HepG2 (cell line): ENCODE results near the gene NDEL1. TPM values are rescaled to one million over a fixed set of nuclear protein-coding genes. Genes with fewer than 3 reads are reported as not detected.
A peak's percentile ranks its signal among the peaks of the same experiment; 100 is the strongest.

Experiments
- ATAC-seq: fragments of 200-7000 bp; cut with Tn5 transposase; 3 replicates; pipeline ENCODE4 v1.9.1; 2020; ENCODE audit warnings: mild to moderate bottlenecking, moderate library complexity
- BruUV-seq: library from RNA; stranded (reverse); fragments of 400-500 nt; replicated peaks from 2 replicates; lab custom pipeline; 2021; lab: Mats Ljungman, UMichigan
- CTCF ChIA-PET: fragments of 300-600 bp; formaldehyde crosslinking; extraction: SDS; loops from one replicate; lab custom pipeline; 2021; ENCODE audit warnings: low total read pairs, inconsistent platforms, low intra/inter-chr PET ratio; lab: Yijun Ruan, JAX
- POLR2A ChIA-PET: fragments of 350-600 bp; sonication (Branson Sonifier 250); formaldehyde crosslinking; loops from one replicate; lab custom pipeline; 2020; ENCODE audit warnings: antibody characterized with exemption, inconsistent platforms; lab: Yijun Ruan, JAX
- DNase-seq: peaks from one replicate; pipeline ENCODE4 v3.0.0-alpha.2; 2015; ENCODE audit warnings: low spot score
- FAIRE-seq: peaks from 3 replicates; lab custom pipeline; 2011; peaks lifted over from hg19 to GRCh38; lab: Jason Lieb, UNC
- H2AFZ ChIP-seq: one replicate; pipeline ENCODE4 v1.6.1; 2011; ENCODE audit warnings: low read length, inconsistent platforms
- H3K27ac ChIP-seq: fragments of 300-600 bp; 3 replicates; pipeline ENCODE4 v1.8.0; 2011; ENCODE audit warnings: mixed run types, mild to moderate bottlenecking, mixed read lengths, low read length, inconsistent platforms; ENCODE audit not compliant: insufficient read depth; ENCODE audit errors: extremely low read length
- H3K27me3 ChIP-seq, 2 experiments: fragments of 200-600 bp in 1 of 2; 2 replicates in 1 of 2; 3 replicates in 1 of 2; pipeline versions ENCODE4 v1.6.0 to v1.8.0; 2011; ENCODE audit warnings: low read length in 2 of 2, mild to moderate bottlenecking in 2 of 2, moderate library complexity in 2 of 2, inconsistent platforms in 1 of 2; ENCODE audit not compliant: insufficient read depth in 2 of 2, control insufficient read depth in 1 of 2
- H3K36me3 ChIP-seq, 2 experiments: fragments of 200-600 bp in 1 of 2; replicated peaks in 1 of 2; 2 replicates in 1 of 2; 3 replicates in 1 of 2; pipeline versions ENCODE4 v1.5.1 to v1.8.0; 2011; ENCODE audit warnings: low read length in 2 of 2, inconsistent platforms in 1 of 2; ENCODE audit not compliant: insufficient read depth in 2 of 2, control insufficient read depth in 1 of 2
- H3K4me1 ChIP-seq: 2 replicates; pipeline ENCODE4 v1.5.1; 2012; ENCODE audit warnings: low read length, inconsistent platforms; ENCODE audit not compliant: insufficient read depth
- H3K4me2 ChIP-seq: 2 replicates; pipeline ENCODE4 v1.6.0; 2011; ENCODE audit warnings: low read depth, low read length, inconsistent platforms
- H3K4me3 ChIP-seq, 3 experiments: fragments of 200-600 bp in 1 of 3; sonication (generic), shearing (Covaris generic) in 1 of 3; replicated peaks in 1 of 3; 2 replicates each; pipeline ENCODE4 v1.5.1; 2011 to 2016; ENCODE audit warnings: low read length in 3 of 3, inconsistent platforms in 2 of 3, low read depth in 2 of 3, mild to moderate bottlenecking in 2 of 3, control low read depth in 1 of 3, mixed read lengths in 1 of 3; ENCODE audit not compliant: insufficient read depth in 1 of 3
- H3K79me2 ChIP-seq: one replicate; pipeline ENCODE4 v1.6.1; 2011; ENCODE audit warnings: low read length, inconsistent platforms; ENCODE audit not compliant: insufficient read depth
- H3K9ac ChIP-seq: 2 replicates; pipeline ENCODE4 v1.6.0; 2011; ENCODE audit warnings: mild to moderate bottlenecking, low read depth, low read length, inconsistent platforms; ENCODE audit not compliant: insufficient read depth
- H3K9me3 ChIP-seq: 2 replicates; pipeline ENCODE4 v1.5.1; 2012; ENCODE audit warnings: mild to moderate bottlenecking, low read length
- H4K20me1 ChIP-seq: 2 replicates; pipeline ENCODE4 v1.6.0; 2011; ENCODE audit warnings: inconsistent platforms, mild to moderate bottlenecking, low read length, moderate library complexity; ENCODE audit not compliant: insufficient read depth
- FOSL2 ChIP-seq: sonication (generic); formaldehyde crosslinking; IDR thresholded peaks from 2 replicates; pipeline ENCODE4 v1.4.0; 2020; ENCODE audit warnings: missing genetic modification reagents
- HOXA3 ChIP-seq: sonication (generic); formaldehyde crosslinking; IDR thresholded peaks from 2 replicates; pipeline ENCODE4 v1.5.0; 2020; ENCODE audit warnings: missing genetic modification reagents
- HOXD1 ChIP-seq: sonication (generic); formaldehyde crosslinking; IDR thresholded peaks from 2 replicates; pipeline ENCODE4 v1.5.0; 2020; ENCODE audit warnings: missing genetic modification reagents
- NFIB ChIP-seq: sonication (generic); formaldehyde crosslinking; IDR thresholded peaks from 2 replicates; pipeline ENCODE4 v1.9.0; 2021; ENCODE audit warnings: missing genetic modification reagents, mild to moderate bottlenecking, borderline replicate concordance
- PATZ1 ChIP-seq: sonication (generic); formaldehyde crosslinking; IDR thresholded peaks from 2 replicates; pipeline ENCODE4 v1.4.0; 2020; ENCODE audit warnings: missing genetic modification reagents
- PPARG ChIP-seq: conservative IDR thresholded peaks from 2 replicates; pipeline ENCODE4 v1.6.1; 2016; ENCODE audit warnings: missing biosample characterization, missing genetic modification reagents
- RCOR2 ChIP-seq: IDR thresholded peaks from 2 replicates; pipeline ENCODE4 v1.6.1; 2016; ENCODE audit warnings: missing biosample characterization, missing genetic modification reagents
- SAP130 ChIP-seq: IDR thresholded peaks from 2 replicates; pipeline ENCODE4 v1.6.1; 2016; ENCODE audit warnings: low read depth
- TEAD2 ChIP-seq: sonication (generic); formaldehyde crosslinking; IDR thresholded peaks from 2 replicates; pipeline ENCODE4 v1.9.0; 2021; ENCODE audit warnings: missing genetic modification reagents
- ZBTB3 ChIP-seq: sonication (generic); formaldehyde crosslinking; IDR thresholded peaks from 2 replicates; pipeline ENCODE4 v1.4.0; 2020; ENCODE audit warnings: low read depth, mild to moderate bottlenecking, moderate library complexity, missing genetic modification reagents, borderline replicate concordance
- ZNF777 ChIP-seq: sonication (generic); formaldehyde crosslinking; IDR thresholded peaks from 2 replicates; pipeline ENCODE4 v1.4.0; 2020; ENCODE audit warnings: missing genetic modification reagents
- ZSCAN21 ChIP-seq: sonication (generic); formaldehyde crosslinking; IDR thresholded peaks from 2 replicates; pipeline ENCODE4 v1.8.0; 2022; ENCODE audit warnings: mild to moderate bottlenecking, missing genetic modification reagents, moderate library complexity, borderline replicate concordance
- WGBS: methylation state at CpG from one replicate; pipeline ENCODE4 v1.1.6; 2017; ENCODE audit warnings: low lambda C conversion rate; 5-methylcytosine and 5-hydroxymethylcytosine counted together
- in situ Hi-C: cut with HindIII; loops from 2 replicates; pipeline ENCODE4 v1.10.0; 2017; ENCODE audit warnings: low pct_unique_long_range_greater_than_20kb; ENCODE audit not compliant: extremely low pct_ligation_motif_present
- intact Hi-C: fragments of 100-400 bp; cut with micrococcal nuclease; formaldehyde crosslinking; loops from one replicate; pipeline ENCODE4 v1.10.0; 2022; ENCODE audit not compliant: unreplicated experiment
- polyA plus RNA-seq, 8 experiments: library from polyadenylated mRNA; depleted of rRNA in 3 of 8; stranded (reverse) in 7 of 8; unstranded in 1 of 8; fragments of >200 nt; fragmentation: Illumina TruSeq in 4 of 8; extraction: Trizol in 4 of 8; gene quantifications; 2 replicates each; pipeline versions ENCODE4 v1.2.1 to v1.2.3, GENCODE V29; 2011 to 2016; ENCODE audit warnings: low read depth in 4 of 8, missing spikeins in 1 of 8, mixed read lengths in 1 of 8; ENCODE audit not compliant: insufficient read depth in 1 of 8
- total RNA-seq, 5 experiments: library from RNA; depleted of rRNA; stranded (reverse); fragments of >200 nt; fragmentation: Illumina TruSeq; extraction: Trizol; gene quantifications; 2 replicates each; pipeline ENCODE4 v1.2.3, GENCODE V29; 2016; ENCODE audit warnings: low read depth in 1 of 5
- TF ChIP-seq, protein P1 (sequence below): sonication (generic); formaldehyde crosslinking; IDR thresholded peaks from 2 replicates; pipeline ENCODE4 v1.5.0; 2020; ENCODE audit warnings: mild to moderate bottlenecking, missing genetic modification reagents, borderline replicate concordance

NDEL1 gene
- total and polyA plus RNA-seq, 2 of the 13 experiments (the other 11 are each of a cell fraction or from before 2014, with no cell fraction given), result 59.8 to 153 TPM

GRCh38 chr17:8405499-8406016, 30.1 kb upstream of the NDEL1 start (continued):
- TF ChIP-seq ZNF777 (CRISPR knock-in tag), result peak; percentile 48; the same call in 1 of the 2 replicates
- TF ChIP-seq TEAD2 (CRISPR knock-in tag), result no peak
- TF ChIP-seq ZBTB3, result no peak
- TF ChIP-seq RCOR2 (CRISPR knock-in tag), result no peak
- TF ChIP-seq PATZ1 (CRISPR knock-in tag), result peak; percentile 64
- TF ChIP-seq SAP130 (CRISPR knock-in tag), result peak; percentile 20; the same call in 1 of the 2 replicates
- TF ChIP-seq FOSL2 (CRISPR knock-in tag), result peak; percentile 26; the same call in 1 of the 2 replicates
- TF ChIP-seq HOXA3 (CRISPR knock-in tag), result 0 out of 2 replicates have a peak, but pooled peaks have one; percentile 17
- peak; percentile 54; the same call in 1 of the 2 replicates for TF ChIP-seq ZSCAN21 (CRISPR knock-in tag)
- TF ChIP-seq, all 625 proteins: peak for 19

GRCh38 chr17:8406174-8406573, 29.5 kb upstream of the NDEL1 start:
- BruUV-seq, result no TSS peak
- H3K36me3 ChIP-seq, result no peaks in the 10 kb centered on the region
- 51% methylated on average over 2 of the region's 2 CpGs for WGBS
- H3K4me2 ChIP-seq, result peak overlapping the region; percentile 69
- no peaks in the 10 kb centered on the region for H3K79me2 ChIP-seq
- peak overlapping the region; percentile 49 for H2AFZ ChIP-seq
- peak overlapping the region; percentile 57; the same call in 1 of the 2 replicates for H3K9ac ChIP-seq
- in situ Hi-C loops, result loop anchor here (10.0 kb wide), 1 partner anchor 339 kb away; the partner anchor contains the start of gene CCDC42
- no peak for FAIRE-seq
- intact Hi-C loops, result no loop called here
- H3K4me3 ChIP-seq, result peak overlapping the region in 1 of 3 experiments; percentile 62; a peak in 1 of 6 replicates
- H3K4me1 ChIP-seq, result peaks cover 53% of the 10 kb centered on the region
- H4K20me1 ChIP-seq, result no peaks in the 10 kb centered on the region
- no peak for DNase-seq
- no peak overlapping the region for H3K27ac ChIP-seq
- H3K9me3 ChIP-seq, result no peaks in the 10 kb centered on the region
- no peaks in the 10 kb centered on the region for H3K27me3 ChIP-seq
- ChIA-PET POLR2A (interaction anchor here (3.2 kb wide), 1 partner anchor 29 kb away, joined by 16 read pairs; the partner anchor contains the start of gene NDEL1), CTCF (no interaction called here)
- peak; percentile 35; the same call in 2 of the 3 replicates for ATAC-seq
- TF ChIP-seq HOXD1 (CRISPR knock-in tag) (no peak), PPARG (CRISPR knock-in tag) (no peak), NFIB (CRISPR knock-in tag) (no peak)
- TF ChIP-seq, protein P1, sequence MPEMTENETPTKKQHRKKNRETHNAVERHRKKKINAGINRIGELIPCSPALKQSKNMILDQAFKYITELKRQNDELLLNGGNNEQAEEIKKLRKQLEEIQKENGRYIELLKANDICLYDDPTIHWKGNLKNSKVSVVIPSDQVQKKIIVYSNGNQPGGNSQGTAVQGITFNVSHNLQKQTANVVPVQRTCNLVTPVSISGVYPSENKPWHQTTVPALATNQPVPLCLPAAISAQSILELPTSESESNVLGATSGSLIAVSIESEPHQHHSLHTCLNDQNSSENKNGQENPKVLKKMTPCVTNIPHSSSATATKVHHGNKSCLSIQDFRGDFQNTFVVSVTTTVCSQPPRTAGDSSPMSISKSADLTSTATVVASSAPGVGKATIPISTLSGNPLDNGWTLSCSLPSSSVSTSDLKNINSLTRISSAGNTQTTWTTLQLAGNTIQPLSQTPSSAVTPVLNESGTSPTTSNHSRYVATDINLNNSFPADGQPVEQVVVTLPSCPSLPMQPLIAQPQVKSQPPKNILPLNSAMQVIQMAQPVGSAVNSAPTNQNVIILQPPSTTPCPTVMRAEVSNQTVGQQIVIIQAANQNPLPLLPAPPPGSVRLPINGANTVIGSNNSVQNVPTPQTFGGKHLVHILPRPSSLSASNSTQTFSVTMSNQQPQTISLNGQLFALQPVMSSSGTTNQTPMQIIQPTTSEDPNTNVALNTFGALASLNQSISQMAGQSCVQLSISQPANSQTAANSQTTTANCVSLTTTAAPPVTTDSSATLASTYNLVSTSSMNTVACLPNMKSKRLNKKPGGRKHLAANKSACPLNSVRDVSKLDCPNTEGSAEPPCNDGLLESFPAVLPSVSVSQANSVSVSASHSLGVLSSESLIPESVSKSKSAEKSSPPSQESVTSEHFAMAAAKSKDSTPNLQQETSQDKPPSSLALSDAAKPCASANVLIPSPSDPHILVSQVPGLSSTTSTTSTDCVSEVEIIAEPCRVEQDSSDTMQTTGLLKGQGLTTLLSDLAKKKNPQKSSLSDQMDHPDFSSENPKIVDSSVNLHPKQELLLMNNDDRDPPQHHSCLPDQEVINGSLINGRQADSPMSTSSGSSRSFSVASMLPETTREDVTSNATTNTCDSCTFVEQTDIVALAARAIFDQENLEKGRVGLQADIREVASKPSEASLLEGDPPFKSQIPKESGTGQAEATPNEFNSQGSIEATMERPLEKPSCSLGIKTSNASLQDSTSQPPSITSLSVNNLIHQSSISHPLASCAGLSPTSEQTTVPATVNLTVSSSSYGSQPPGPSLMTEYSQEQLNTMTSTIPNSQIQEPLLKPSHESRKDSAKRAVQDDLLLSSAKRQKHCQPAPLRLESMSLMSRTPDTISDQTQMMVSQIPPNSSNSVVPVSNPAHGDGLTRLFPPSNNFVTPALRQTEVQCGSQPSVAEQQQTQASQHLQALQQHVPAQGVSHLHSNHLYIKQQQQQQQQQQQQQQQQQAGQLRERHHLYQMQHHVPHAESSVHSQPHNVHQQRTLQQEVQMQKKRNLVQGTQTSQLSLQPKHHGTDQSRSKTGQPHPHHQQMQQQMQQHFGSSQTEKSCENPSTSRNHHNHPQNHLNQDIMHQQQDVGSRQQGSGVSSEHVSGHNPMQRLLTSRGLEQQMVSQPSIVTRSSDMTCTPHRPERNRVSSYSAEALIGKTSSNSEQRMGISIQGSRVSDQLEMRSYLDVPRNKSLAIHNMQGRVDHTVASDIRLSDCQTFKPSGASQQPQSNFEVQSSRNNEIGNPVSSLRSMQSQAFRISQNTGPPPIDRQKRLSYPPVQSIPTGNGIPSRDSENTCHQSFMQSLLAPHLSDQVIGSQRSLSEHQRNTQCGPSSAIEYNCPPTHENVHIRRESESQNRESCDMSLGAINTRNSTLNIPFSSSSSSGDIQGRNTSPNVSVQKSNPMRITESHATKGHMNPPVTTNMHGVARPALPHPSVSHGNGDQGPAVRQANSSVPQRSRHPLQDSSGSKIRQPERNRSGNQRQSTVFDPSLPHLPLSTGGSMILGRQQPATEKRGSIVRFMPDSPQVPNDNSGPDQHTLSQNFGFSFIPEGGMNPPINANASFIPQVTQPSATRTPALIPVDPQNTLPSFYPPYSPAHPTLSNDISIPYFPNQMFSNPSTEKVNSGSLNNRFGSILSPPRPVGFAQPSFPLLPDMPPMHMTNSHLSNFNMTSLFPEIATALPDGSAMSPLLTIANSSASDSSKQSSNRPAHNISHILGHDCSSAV (CRISPR knock-in tag), result no peak
